Activated CD8-positive, alpha-beta memory T cell treated with anti-CD3 and anti-CD28 coated beads for 36 hours (primary cell): ENCODE measurements around the gene SPIRE1. TPM values are rescaled to one million over a fixed set of nuclear protein-coding genes. Genes with fewer than 3 reads are reported as not detected.
"Not testable (repeated sequence)": the region's sequence is repeated elsewhere in the genome, so short reads cannot be mapped to it uniquely, and the experiment has no call there.

Experiments used
- CTCF ChIA-PET: fragments of 350-600 bp; sonication (Branson Sonifier 250); formaldehyde crosslinking; loops from one replicate; lab custom pipeline; 2021; ENCODE audit warnings: antibody characterized with exemption; lab: Charles Lee
- POLR2A ChIA-PET: fragments of 350-600 bp; sonication (Branson Sonifier 250); formaldehyde crosslinking; loops from one replicate; lab custom pipeline; 2021; ENCODE audit warnings: antibody characterized with exemption; lab: Charles Lee
- total RNA-seq, 2 experiments: library from RNA; stranded (reverse); gene quantifications; one replicate each; pipeline ENCODE4 v1.2.3, GENCODE V29; 2021

Gene SPIRE1
- total RNA-seq, 2 experiments from 2014 or later: 8.7 to 9.5 TPM

- ChIA-PET POLR2A (interaction anchor here (0.6 kb wide), 1 partner anchor 243 kb away, joined by 4 read pairs; no protein-coding TSS in a partner anchor), CTCF (no interaction called here)
Observed at GRCh38 chr18:12571630-12572029, 86.3 kb downstream of the SPIRE1 start.

GRCh38 chr18:12569791-12570190, 88.1 kb downstream of the SPIRE1 start:
- CTCF ChIA-PET: no interaction called here
- POLR2A ChIA-PET: no interaction called here

- POLR2A ChIA-PET: no interaction called here
- CTCF ChIA-PET: no interaction called here
Observed at GRCh38 chr18:12567849-12568248, 90.1 kb downstream of the SPIRE1 start.

- POLR2A ChIA-PET: no interaction called here
- CTCF ChIA-PET: no interaction called here
Observed at GRCh38 chr18:12564861-12565260, 93.0 kb downstream of the SPIRE1 start.

DNA sequence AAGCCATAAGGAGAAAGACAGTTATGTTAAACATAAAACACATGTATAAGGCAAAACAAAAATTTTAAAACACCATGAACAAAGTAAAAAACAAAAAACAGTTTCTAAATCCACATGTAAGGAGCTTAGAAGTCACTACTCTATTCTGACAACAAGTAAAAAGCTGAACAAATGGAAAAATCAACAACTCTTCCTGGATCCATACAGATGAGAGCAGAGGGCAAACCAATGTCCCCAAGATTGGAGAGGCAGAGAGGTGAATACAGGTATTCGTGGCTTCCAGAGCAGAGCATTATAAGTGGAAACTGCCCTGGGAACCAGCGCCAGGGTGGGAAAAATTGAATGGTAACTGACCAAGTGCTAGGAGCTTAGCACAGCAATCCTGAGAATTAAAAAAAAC, 93.5 kb downstream of the SPIRE1 start:
- CTCF ChIA-PET: no interaction called here
- POLR2A ChIA-PET: no interaction called here

- CTCF ChIA-PET, POLR2A ChIA-PET: not testable (repeated sequence)
Observed at GRCh38 chr18:12560600-12560999, 97.3 kb downstream of the SPIRE1 start.

DNA sequence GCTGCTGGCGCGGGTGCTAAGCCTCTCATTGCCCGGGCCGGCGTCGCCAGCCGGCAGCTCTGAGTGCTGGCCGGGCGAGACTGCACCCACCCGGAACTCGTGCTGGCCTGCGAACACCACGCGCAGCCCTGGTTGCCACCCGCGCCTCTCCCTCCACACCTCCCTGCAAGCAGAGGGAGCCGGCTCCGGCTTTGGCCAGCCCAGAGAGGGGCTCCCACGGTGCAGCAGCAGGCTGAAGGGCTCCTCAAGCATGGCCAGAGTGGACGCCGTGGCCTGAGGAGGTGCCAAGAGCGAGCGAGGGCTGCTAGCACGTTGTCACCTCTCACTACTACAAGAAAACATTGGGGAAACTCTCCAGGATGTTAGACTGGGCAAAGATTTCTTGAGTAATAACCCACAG, 98.6 kb downstream of the SPIRE1 start:
- POLR2A ChIA-PET: no interaction called here
- CTCF ChIA-PET: no interaction called here

DNA sequence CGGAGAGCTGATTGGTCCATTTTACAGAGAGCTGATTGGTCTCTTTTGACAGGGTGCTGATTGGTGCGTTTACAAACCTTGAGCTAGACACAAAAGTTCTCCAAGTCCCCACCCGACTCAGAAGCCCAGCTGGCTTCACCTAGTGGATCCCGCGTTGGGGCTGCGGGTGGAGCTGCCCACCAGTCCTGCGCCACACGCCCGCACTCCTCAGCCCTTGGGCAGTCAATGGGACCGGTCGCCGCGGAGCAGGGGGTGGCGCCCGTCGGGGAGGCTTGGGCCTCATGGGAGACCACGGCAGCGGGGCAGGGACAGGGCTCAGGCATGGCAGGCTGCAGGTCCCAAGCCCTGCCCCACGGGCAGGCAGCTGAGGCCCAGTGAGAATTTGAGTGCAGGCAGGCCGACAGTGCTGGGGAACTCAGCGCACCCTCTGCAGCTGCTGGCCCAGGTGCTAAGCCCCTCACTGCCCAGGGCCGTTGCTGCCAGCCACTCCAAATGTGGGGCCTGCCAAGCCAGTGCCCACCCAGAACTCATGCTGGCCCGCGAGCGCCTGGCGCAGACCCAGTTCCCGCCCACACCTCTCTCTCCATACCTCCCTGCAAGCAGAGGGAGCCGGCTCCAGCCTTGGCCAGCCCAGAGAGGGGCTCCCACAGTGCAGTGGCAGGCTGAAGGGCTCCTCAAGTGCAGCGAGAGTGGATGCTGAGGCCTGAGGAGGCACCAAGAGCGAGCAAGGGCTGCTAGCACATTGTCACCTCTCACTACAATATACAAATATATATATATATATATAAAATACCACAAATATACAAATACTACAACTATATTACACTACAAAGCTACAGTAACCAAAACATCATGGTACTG, 100.7 kb downstream of the SPIRE1 start:
- ChIA-PET CTCF (no interaction called here), POLR2A (no interaction called here)

GRCh38 chr18:12554796-12555388, 103.0 kb downstream of the SPIRE1 start:
- ChIA-PET POLR2A (no interaction called here), CTCF (no interaction called here)

DNA sequence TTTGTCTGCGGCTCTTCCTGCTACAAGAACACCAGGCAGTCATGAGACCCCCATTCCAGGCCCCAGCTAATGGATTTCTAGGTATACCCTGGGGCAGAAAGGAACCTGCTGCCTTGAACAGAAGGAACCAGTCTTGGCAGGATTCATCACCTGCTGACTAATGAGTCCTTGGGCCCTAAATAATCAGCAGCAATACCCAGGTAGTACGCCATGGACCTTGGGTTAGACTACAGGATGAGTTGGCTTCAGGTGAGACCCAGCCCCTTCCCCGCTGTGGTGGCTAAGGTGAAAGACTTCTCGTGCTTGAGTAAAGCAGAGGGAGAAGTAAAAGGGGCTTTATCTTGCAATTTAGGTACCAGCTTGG, 105.0 kb downstream of the SPIRE1 start:
- POLR2A ChIA-PET: no interaction called here
- CTCF ChIA-PET: interaction anchor here (0.6 kb wide), 1 partner anchor 197 kb away, joined by 3 read pairs; no protein-coding TSS in a partner anchor

DNA sequence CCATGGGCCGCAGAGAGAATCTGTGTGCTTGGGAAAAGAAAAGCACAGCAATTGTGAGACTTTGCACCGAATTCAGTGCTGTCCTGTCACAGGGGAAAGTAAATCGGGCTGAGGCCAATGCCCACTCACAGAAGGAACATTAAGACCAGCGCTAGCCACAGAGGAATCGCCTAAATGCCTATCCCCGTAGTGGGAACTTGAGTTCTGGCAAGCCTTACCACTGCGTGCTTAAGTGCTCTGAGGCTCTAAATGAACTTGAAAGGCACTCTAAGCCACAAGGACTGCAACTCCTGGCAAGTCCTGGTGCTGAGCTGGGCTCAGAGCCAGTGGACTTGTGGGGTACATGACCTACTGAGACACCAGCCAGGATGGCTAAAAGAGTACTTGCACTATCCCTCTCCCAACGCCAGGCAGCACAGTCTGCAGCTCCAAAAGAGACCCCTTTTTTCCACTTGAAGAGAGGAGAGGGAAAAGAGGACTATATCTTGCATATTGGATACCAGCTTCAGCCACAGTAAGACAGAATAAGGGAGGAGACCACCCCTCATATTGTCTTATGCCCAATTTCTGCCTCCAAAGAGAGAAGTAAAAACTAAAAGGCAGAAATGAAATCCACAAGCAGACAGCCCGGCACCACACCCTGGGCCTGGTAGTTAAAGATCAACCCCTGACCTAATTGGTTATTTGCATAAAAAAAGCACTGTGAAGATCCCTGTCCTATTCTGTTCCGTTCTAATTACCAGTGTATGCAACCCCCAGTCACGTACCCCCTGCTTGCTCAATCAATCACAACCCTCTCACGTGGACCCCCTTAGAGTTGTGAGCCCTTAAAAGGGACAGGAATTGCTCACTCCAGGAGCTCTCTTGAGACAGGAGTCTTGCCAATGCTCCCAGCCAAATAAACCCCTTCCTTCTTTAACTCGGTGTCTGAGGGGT, 105.7 kb downstream of the SPIRE1 start:
- POLR2A ChIA-PET: not testable (repeated sequence)
- CTCF ChIA-PET: interaction anchor here (0.6 kb wide), 1 partner anchor 196 kb away, joined by 3 read pairs; no protein-coding TSS in a partner anchor

DNA sequence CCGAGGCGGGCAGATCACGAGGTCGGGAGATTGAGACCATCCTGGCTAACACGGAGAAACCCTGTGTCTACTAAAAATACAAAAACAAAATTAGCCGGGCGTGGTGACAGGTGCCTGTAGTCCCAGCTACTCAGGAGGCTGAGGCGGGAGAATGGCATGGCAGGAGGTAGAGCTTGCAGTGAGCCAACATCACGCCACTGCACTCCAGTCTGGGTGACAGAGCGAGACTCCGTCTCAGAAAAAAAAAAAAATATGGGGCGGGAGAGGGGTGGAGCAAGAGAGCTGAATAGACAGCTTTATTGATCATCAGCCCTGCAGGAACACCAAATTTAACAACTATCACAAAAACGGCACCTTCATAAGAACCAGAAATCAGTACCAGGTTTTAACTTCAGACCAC, 106.4 kb downstream of the SPIRE1 start:
- CTCF ChIA-PET, POLR2A ChIA-PET: not testable (repeated sequence)

- POLR2A ChIA-PET: no interaction called here
- CTCF ChIA-PET: no interaction called here
Observed at GRCh38 chr18:12543697-12544096, 114.2 kb downstream of the SPIRE1 start.

GRCh38 chr18:12540751-12541150, 117.2 kb downstream of the SPIRE1 start:
- ChIA-PET CTCF (no interaction called here), POLR2A (no interaction called here)

- POLR2A ChIA-PET: not testable (repeated sequence)
Observed at GRCh38 chr18:12539158-12539557, 118.7 kb downstream of the SPIRE1 start.

GRCh38 chr18:12534820-12535219, 123.1 kb downstream of the SPIRE1 start:
- ChIA-PET CTCF (no interaction called here), POLR2A (no interaction called here)

More at GRCh38 chr18:12539158-12539557, 118.7 kb downstream of the SPIRE1 start:
- CTCF ChIA-PET: not testable (repeated sequence)

GRCh38 chr18:12532661-12533060, 125.2 kb downstream of the SPIRE1 start:
- CTCF ChIA-PET: no interaction called here
- POLR2A ChIA-PET: no interaction called here

GRCh38 chr18:12531749-12532148, 126.2 kb downstream of the SPIRE1 start:
- CTCF ChIA-PET: no interaction called here
- POLR2A ChIA-PET: no interaction called here

DNA sequence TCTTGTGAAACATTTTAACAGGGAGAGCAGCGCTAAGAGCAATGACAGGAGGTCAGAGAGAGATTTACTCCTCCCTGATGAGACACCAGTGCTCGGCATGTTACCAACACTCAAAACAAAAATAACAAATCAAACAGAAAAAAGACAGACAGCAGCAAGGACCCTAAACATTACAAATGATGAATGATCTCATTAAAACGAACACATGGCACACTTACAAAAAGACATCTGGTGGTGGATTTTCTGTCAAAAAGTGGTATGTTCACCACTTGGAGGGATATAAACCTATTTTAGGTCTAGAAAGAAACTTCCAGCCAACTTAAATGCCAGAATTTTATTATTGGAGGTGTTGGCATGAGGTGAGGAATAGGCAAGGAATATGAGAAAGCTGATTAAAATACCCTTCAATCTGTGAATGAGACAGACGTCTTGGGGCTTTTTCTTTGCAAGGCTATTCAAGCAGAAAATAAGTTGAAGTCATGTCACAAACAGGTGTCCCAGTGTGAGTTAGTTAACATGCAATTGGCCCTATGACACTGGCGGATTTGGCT, 137.4 kb downstream of the SPIRE1 start:
- POLR2A ChIA-PET: no interaction called here
- CTCF ChIA-PET: interaction anchor here (0.7 kb wide), 1 partner anchor 232 kb away, joined by 3 read pairs; no protein-coding TSS in a partner anchor
